Osteoblast (primary cell): Measurements from ENCODE around the gene PLK5. TPM values are rescaled to one million over a fixed set of nuclear protein-coding genes. Genes with fewer than 3 reads are reported as not detected.
"Not testable (repeated sequence)": the region's sequence is repeated elsewhere in the genome, so short reads cannot be mapped to it uniquely, and the experiment has no call there.

Experiments
- DNase-seq: peaks from one replicate; pipeline ENCODE4 v3.0.0; 2011; ENCODE audit warnings: low spot score, mixed read lengths; ENCODE audit not compliant: insufficient read length; ENCODE audit errors: missing footprints
- H2AFZ ChIP-seq: 2 replicates; pipeline ENCODE4 v1.6.0; 2011; ENCODE audit warnings: mild to moderate bottlenecking, low read length
- H3K27ac ChIP-seq: 2 replicates; pipeline ENCODE4 v1.5.1; 2011; ENCODE audit warnings: mild to moderate bottlenecking, low read depth, low read length, moderate library complexity
- H3K27me3 ChIP-seq: 2 replicates; pipeline ENCODE4 v1.6.0; 2012; ENCODE audit warnings: mild to moderate bottlenecking, control low read depth, inconsistent platforms, low read length, moderate library complexity; ENCODE audit not compliant: insufficient read depth
- H3K36me3 ChIP-seq: 2 replicates; pipeline ENCODE4 v1.5.1; 2011; ENCODE audit warnings: mild to moderate bottlenecking, low read length, control low read depth, moderate library complexity; ENCODE audit not compliant: insufficient read depth
- H3K4me1 ChIP-seq: 2 replicates; pipeline ENCODE4 v1.5.1; 2011; ENCODE audit warnings: mild to moderate bottlenecking, low read length, control low read depth, moderate library complexity; ENCODE audit not compliant: insufficient read depth
- H3K4me2 ChIP-seq: 2 replicates; pipeline ENCODE4 v1.6.0; 2011; ENCODE audit warnings: mild to moderate bottlenecking, low read length; ENCODE audit not compliant: insufficient read depth
- H3K4me3 ChIP-seq: fragments of 200-600 bp; sonication (generic); 3 replicates; pipeline ENCODE4 v1.5.1; 2012; ENCODE audit warnings: mild to moderate bottlenecking, low read length, inconsistent platforms; ENCODE audit not compliant: insufficient read depth
- H3K79me2 ChIP-seq: 2 replicates; pipeline ENCODE4 v1.6.0; 2012; ENCODE audit warnings: mild to moderate bottlenecking, low read length, control low read depth, inconsistent platforms; ENCODE audit not compliant: insufficient read depth
- H3K9me3 ChIP-seq: 2 replicates; pipeline ENCODE4 v1.5.1; 2011; ENCODE audit warnings: low read depth, low read length, control low read depth
- H4K20me1 ChIP-seq: 2 replicates; pipeline ENCODE4 v1.6.0; 2012; ENCODE audit warnings: mild to moderate bottlenecking, low read length, control low read depth; ENCODE audit not compliant: insufficient read depth
- total RNA-seq: library from RNA; depleted of rRNA; stranded (reverse); fragments of >200 nt; gene quantifications from 2 replicates; pipeline ENCODE4 v1.2.3, GENCODE V29; 2012
- TF ChIP-seq, protein P1 (sequence below): IDR thresholded peaks from 2 replicates; pipeline ENCODE4 v1.5.1; 2011; ENCODE audit warnings: mild to moderate bottlenecking, low read depth, low read length, moderate library complexity; ENCODE audit errors: extremely low read depth

The PLK5 gene, protein sequence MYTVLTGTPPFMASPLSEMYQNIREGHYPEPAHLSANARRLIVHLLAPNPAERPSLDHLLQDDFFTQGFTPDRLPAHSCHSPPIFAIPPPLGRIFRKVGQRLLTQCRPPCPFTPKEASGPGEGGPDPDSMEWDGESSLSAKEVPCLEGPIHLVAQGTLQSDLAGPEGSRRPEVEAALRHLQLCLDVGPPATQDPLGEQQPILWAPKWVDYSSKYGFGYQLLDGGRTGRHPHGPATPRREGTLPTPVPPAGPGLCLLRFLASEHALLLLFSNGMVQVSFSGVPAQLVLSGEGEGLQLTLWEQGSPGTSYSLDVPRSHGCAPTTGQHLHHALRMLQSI
- total RNA-seq: under 0.01 TPM in 1 of 2 replicates, not detected in the other

GRCh38 chr19:1523412-1524286, at the start of gene PLK5:
TSS of gene PLK5 (plus strand) at chr19:1524077. CDS start at chr19:1526997, 2,920 bp downstream.
- TF ChIP-seq, protein P1, sequence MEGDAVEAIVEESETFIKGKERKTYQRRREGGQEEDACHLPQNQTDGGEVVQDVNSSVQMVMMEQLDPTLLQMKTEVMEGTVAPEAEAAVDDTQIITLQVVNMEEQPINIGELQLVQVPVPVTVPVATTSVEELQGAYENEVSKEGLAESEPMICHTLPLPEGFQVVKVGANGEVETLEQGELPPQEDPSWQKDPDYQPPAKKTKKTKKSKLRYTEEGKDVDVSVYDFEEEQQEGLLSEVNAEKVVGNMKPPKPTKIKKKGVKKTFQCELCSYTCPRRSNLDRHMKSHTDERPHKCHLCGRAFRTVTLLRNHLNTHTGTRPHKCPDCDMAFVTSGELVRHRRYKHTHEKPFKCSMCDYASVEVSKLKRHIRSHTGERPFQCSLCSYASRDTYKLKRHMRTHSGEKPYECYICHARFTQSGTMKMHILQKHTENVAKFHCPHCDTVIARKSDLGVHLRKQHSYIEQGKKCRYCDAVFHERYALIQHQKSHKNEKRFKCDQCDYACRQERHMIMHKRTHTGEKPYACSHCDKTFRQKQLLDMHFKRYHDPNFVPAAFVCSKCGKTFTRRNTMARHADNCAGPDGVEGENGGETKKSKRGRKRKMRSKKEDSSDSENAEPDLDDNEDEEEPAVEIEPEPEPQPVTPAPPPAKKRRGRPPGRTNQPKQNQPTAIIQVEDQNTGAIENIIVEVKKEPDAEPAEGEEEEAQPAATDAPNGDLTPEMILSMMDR: no peak
- Histone ChIP-seq H2AFZ (no peak within 1 kb of the TSS), H4K20me1 (no peaks in the 10 kb centered on the region), H3K27me3 (peaks cover 31% of the 10 kb centered on the region), H3K27ac (no peak within 1 kb of the TSS), H3K4me2 (no peak within 1 kb of the TSS), H3K9me3 (no peaks in the 10 kb centered on the region), H3K79me2 (no peaks in the 10 kb centered on the region), H3K4me1 (no peaks in the 10 kb centered on the region), H3K4me3 (no peak within 1 kb of the TSS), H3K36me3 (no peaks in the 10 kb centered on the region)
- DNase-seq: peak; percentile 82

GRCh38 chr19:1474765-1475351, 49.0 kb upstream of the PLK5 start:
- Histone ChIP-seq H2AFZ (no peak overlapping the region), H3K36me3 (peaks cover 4% of the 10 kb centered on the region), H3K4me1 (peaks cover 8% of the 10 kb centered on the region), H3K4me3 (no peak overlapping the region), H3K27me3 (peaks cover 35% of the 10 kb centered on the region), H3K9me3 (no peaks in the 10 kb centered on the region), H3K27ac (no peak overlapping the region), H3K79me2 (peaks cover 21% of the 10 kb centered on the region), H4K20me1 (peaks cover 66% of the 10 kb centered on the region), H3K4me2 (no peak overlapping the region)
- no peak for DNase-seq
- TF ChIP-seq, protein P1: no peak

GRCh38 chr19:1475751-1476437, 48.0 kb upstream of the PLK5 start:
- H3K4me2 ChIP-seq: no peak overlapping the region
- peaks cover 8% of the 10 kb centered on the region for H3K4me1 ChIP-seq
- no peaks in the 10 kb centered on the region for H3K9me3 ChIP-seq
- H4K20me1 ChIP-seq: peaks cover 59% of the 10 kb centered on the region
- no peak overlapping the region for H3K4me3 ChIP-seq
- TF ChIP-seq, protein P1: no peak
- H3K36me3 ChIP-seq: peaks cover 4% of the 10 kb centered on the region
- no peak overlapping the region for H2AFZ ChIP-seq
- DNase-seq: peak; percentile 68
- no peak overlapping the region for H3K27ac ChIP-seq
- H3K79me2 ChIP-seq: peaks cover 21% of the 10 kb centered on the region
- peaks cover 25% of the 10 kb centered on the region for H3K27me3 ChIP-seq

DNA sequence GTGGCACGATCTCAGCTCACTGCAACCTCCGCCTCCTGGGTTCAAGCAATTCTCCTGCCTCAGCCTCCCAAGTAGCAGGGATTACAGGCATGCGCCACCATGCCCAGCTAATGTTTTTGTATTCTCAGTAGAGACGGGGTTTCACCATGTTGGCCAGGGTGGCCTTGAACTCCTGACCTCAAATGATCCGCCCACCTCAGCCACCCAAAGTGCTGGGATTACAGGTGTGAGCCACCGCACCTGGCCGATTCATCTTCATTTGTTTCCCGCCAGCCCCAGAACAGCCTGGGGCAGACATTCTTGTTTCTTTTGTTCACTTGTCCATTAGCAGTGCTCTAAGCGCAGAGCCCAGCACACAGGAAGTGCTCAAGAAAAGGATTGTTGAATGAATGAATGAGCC, 46.8 kb upstream of the PLK5 start:
- not testable (repeated sequence) for H3K27ac ChIP-seq, H2AFZ ChIP-seq, H3K36me3 ChIP-seq, H3K4me2 ChIP-seq, DNase-seq, H3K4me3 ChIP-seq, H3K9me3 ChIP-seq, H3K4me1 ChIP-seq
- peaks cover 47% of the 10 kb centered on the region for H4K20me1 ChIP-seq
- peaks cover 13% of the 10 kb centered on the region for H3K27me3 ChIP-seq
- peaks cover 21% of the 10 kb centered on the region for H3K79me2 ChIP-seq
